Stimulated activated naive B cell treated with anti-CD40 and anti-IgM and Interleukin-4, amounts not matched to agents 10 μg/mL and 1 μg/mL and 100 μg/mL, for 72 hours (primary cell): ENCODE results near the gene SAXO2.
"Not testable (repeated sequence)": the region's sequence is repeated elsewhere in the genome, so short reads cannot be mapped to it uniquely, and the experiment has no call there.

Experiments
- ATAC-seq, 2 donors: fragments of 150-1000 bp; cut with Tn5 transposase; replicated peaks; 2 replicates each; pipeline ENCODE4 v1.10.0; 2021; ENCODE audit warnings: moderate library complexity in 1 of 2
- DNase-seq: peaks from one replicate; pipeline ENCODE4 v3.0.0; 2021
- H3K27ac Mint-ChIP-seq: one replicate; pipeline ENCODE4 v1.8.0; 2022; ENCODE audit warnings: mild to moderate bottlenecking, mixed read lengths
- H3K27me3 Mint-ChIP-seq, 2 donors: one replicate each; pipeline ENCODE4 v1.8.0; 2022; ENCODE audit warnings: mixed read lengths in 2 of 2
- H3K36me3 Mint-ChIP-seq, 2 donors: one replicate each; pipeline ENCODE4 v1.8.0; 2022; ENCODE audit warnings: mixed read lengths in 2 of 2, mild to moderate bottlenecking in 1 of 2
- H3K4me1 Mint-ChIP-seq, 2 donors: one replicate each; pipeline ENCODE4 v1.8.0; 2022; ENCODE audit warnings: mixed read lengths in 2 of 2, mild to moderate bottlenecking in 1 of 2
- H3K4me3 Mint-ChIP-seq, 2 donors: one replicate each; pipeline ENCODE4 v1.8.0; 2022; ENCODE audit warnings: mild to moderate bottlenecking in 2 of 2, mixed read lengths in 2 of 2, moderate library complexity in 1 of 2
- H3K9me3 Mint-ChIP-seq, 2 donors: one replicate each; pipeline ENCODE4 v1.8.0; 2022; ENCODE audit warnings: mixed read lengths in 2 of 2, mild to moderate bottlenecking in 1 of 2

SAXO2 gene

GRCh38 chr15:82299511-82299914, 36.9 kb downstream of the SAXO2 start:
- not testable (repeated sequence) for ATAC-seq, DNase-seq, H3K4me3 Mint-ChIP-seq, H3K4me1 Mint-ChIP-seq, H3K27ac Mint-ChIP-seq, H3K9me3 Mint-ChIP-seq, H3K36me3 Mint-ChIP-seq
- peaks cover 0 to 16% of the 10 kb centered on the region in 2 donors for H3K27me3 Mint-ChIP-seq

- H3K27me3 Mint-ChIP-seq = peaks cover 0 to 16% of the 10 kb centered on the region in 2 donors
- H3K4me1 Mint-ChIP-seq, ATAC-seq, DNase-seq, H3K36me3 Mint-ChIP-seq, H3K4me3 Mint-ChIP-seq, H3K9me3 Mint-ChIP-seq, H3K27ac Mint-ChIP-seq: not testable (repeated sequence)
These were observed 37.7 kb downstream of the SAXO2 start for GRCh38 chr15:82300326-82300725.

GRCh38 chr15:82300883-82301282, 38.3 kb downstream of the SAXO2 start:
- Mint-ChIP-seq H3K4me1 (peaks cover 2 to 4% of the 10 kb centered on the region in 2 donors), H3K4me3 (no peak overlapping the region), H3K27ac (no peak overlapping the region), H3K36me3 (no peaks in the 10 kb centered on the region), H3K27me3 (peaks cover 0 to 16% of the 10 kb centered on the region in 2 donors), H3K9me3 (no peaks in the 10 kb centered on the region)
- ATAC-seq = no peak
- DNase-seq = no peak

- Mint-ChIP-seq H3K9me3 (no peaks in the 10 kb centered on the region), H3K4me1 (peaks cover 2 to 4% of the 10 kb centered on the region in 2 donors), H3K27me3 (peaks cover 0 to 16% of the 10 kb centered on the region in 2 donors), H3K27ac (no peak overlapping the region), H3K4me3 (no peak overlapping the region), H3K36me3 (no peaks in the 10 kb centered on the region)
- no peak for ATAC-seq
- no peak for DNase-seq
These were observed 38.8 kb downstream of the SAXO2 start for GRCh38 chr15:82301296-82302016.

GRCh38 chr15:82303956-82304777, 41.5 kb downstream of the SAXO2 start:
- ATAC-seq = no peak
- peaks cover 0 to 5% of the 10 kb centered on the region in 2 donors for H3K27me3 Mint-ChIP-seq
- H3K4me3 Mint-ChIP-seq = no peak overlapping the region
- peaks cover 0 to 2% of the 10 kb centered on the region in 2 donors for H3K4me1 Mint-ChIP-seq
- no peaks in the 10 kb centered on the region for H3K36me3 Mint-ChIP-seq
- no peaks in the 10 kb centered on the region for H3K9me3 Mint-ChIP-seq
- no peak for DNase-seq
- no peak overlapping the region for H3K27ac Mint-ChIP-seq

- no peak for DNase-seq
- no peaks in the 10 kb centered on the region for H3K36me3 Mint-ChIP-seq
- peaks cover 0 to 5% of the 10 kb centered on the region in 2 donors for H3K27me3 Mint-ChIP-seq
- H3K4me1 Mint-ChIP-seq = peaks cover 0 to 2% of the 10 kb centered on the region in 2 donors
- no peaks in the 10 kb centered on the region for H3K9me3 Mint-ChIP-seq
- ATAC-seq = no peak
- H3K27ac Mint-ChIP-seq = no peak overlapping the region
- no peak overlapping the region for H3K4me3 Mint-ChIP-seq
These were observed 42.1 kb downstream of the SAXO2 start for GRCh38 chr15:82304778-82305090.

GRCh38 chr15:82305621-82306048, 43.0 kb downstream of the SAXO2 start:
- H3K9me3 Mint-ChIP-seq = peaks cover 3% of the 10 kb centered on the region in 2 donors
- H3K36me3 Mint-ChIP-seq = peaks cover 2 to 3% of the 10 kb centered on the region in 2 donors
- H3K4me3 Mint-ChIP-seq = no peak overlapping the region
- H3K27ac Mint-ChIP-seq = no peak overlapping the region
- no peak for ATAC-seq
- DNase-seq = no peak
- H3K4me1 Mint-ChIP-seq = no peaks in the 10 kb centered on the region
- H3K27me3 Mint-ChIP-seq = peaks cover 0 to 9% of the 10 kb centered on the region in 2 donors

- no peak for ATAC-seq
These were observed 44.4 kb downstream of the SAXO2 start for GRCh38 chr15:82306791-82307713.

GRCh38 chr15:82307714-82308081, 45.1 kb downstream of the SAXO2 start:
- H3K4me1 Mint-ChIP-seq = no peaks in the 10 kb centered on the region
- DNase-seq (no peak), ATAC-seq (no peak)
- no peak overlapping the region for H3K4me3 Mint-ChIP-seq
- peaks cover 6 to 10% of the 10 kb centered on the region in 2 donors for H3K9me3 Mint-ChIP-seq
- peaks cover 3% of the 10 kb centered on the region in 2 donors for H3K36me3 Mint-ChIP-seq
- H3K27ac Mint-ChIP-seq = no peak overlapping the region
- H3K27me3 Mint-ChIP-seq = peaks cover 4 to 11% of the 10 kb centered on the region in 2 donors

More at GRCh38 chr15:82306791-82307713, 44.4 kb downstream of the SAXO2 start:
- peaks cover 6 to 10% of the 10 kb centered on the region in 2 donors for H3K9me3 Mint-ChIP-seq
- DNase-seq = no peak
- peaks cover 3% of the 10 kb centered on the region in 2 donors for H3K36me3 Mint-ChIP-seq
- H3K4me3 Mint-ChIP-seq = no peak overlapping the region
- H3K4me1 Mint-ChIP-seq = no peaks in the 10 kb centered on the region
- peaks cover 4 to 13% of the 10 kb centered on the region in 2 donors for H3K27me3 Mint-ChIP-seq
- no peak overlapping the region for H3K27ac Mint-ChIP-seq

- Mint-ChIP-seq H3K27ac (no peak overlapping the region), H3K9me3 (peaks cover 6 to 10% of the 10 kb centered on the region in 2 donors), H3K4me3 (no peak overlapping the region), H3K36me3 (peaks cover 3% of the 10 kb centered on the region in 2 donors), H3K4me1 (no peaks in the 10 kb centered on the region), H3K27me3 (peaks cover 9 to 19% of the 10 kb centered on the region in 2 donors)
- DNase-seq (no peak), ATAC-seq (no peak)
These were observed 47.2 kb downstream of the SAXO2 start for GRCh38 chr15:82309802-82310201.

- not testable (repeated sequence) for H3K4me3 Mint-ChIP-seq
These were observed 48.7 kb downstream of the SAXO2 start for GRCh38 chr15:82311321-82311720.

GRCh38 chr15:82312586-82313349, 50.1 kb downstream of the SAXO2 start:
- DNase-seq = no peak
- Mint-ChIP-seq H3K9me3 (peaks cover 6 to 10% of the 10 kb centered on the region in 2 donors), H3K27me3 (peaks cover 13 to 27% of the 10 kb centered on the region in 2 donors), H3K27ac (no peak overlapping the region), H3K4me1 (no peaks in the 10 kb centered on the region), H3K36me3 (peaks cover 3% of the 10 kb centered on the region in 2 donors), H3K4me3 (no peak overlapping the region)
- no peak for ATAC-seq

More at GRCh38 chr15:82311321-82311720, 48.7 kb downstream of the SAXO2 start:
- DNase-seq, ATAC-seq, H3K4me1 Mint-ChIP-seq, H3K36me3 Mint-ChIP-seq, H3K27ac Mint-ChIP-seq: not testable (repeated sequence)
- H3K27me3 Mint-ChIP-seq = peaks cover 13 to 27% of the 10 kb centered on the region in 2 donors
- peaks cover 6 to 10% of the 10 kb centered on the region in 2 donors for H3K9me3 Mint-ChIP-seq

GRCh38 chr15:82313446-82313845, 50.8 kb downstream of the SAXO2 start:
- no peaks in the 10 kb centered on the region for H3K4me1 Mint-ChIP-seq
- peaks cover 6 to 10% of the 10 kb centered on the region in 2 donors for H3K9me3 Mint-ChIP-seq
- H3K36me3 Mint-ChIP-seq = peaks cover 3% of the 10 kb centered on the region in 2 donors
- H3K27ac Mint-ChIP-seq = no peak overlapping the region
- no peak for ATAC-seq
- no peak for DNase-seq
- no peak overlapping the region for H3K4me3 Mint-ChIP-seq
- H3K27me3 Mint-ChIP-seq = peaks cover 13 to 27% of the 10 kb centered on the region in 2 donors
